HEK293 (cell line): ENCODE results near the gene C1orf115.

Experiments used
- CTCF ChIA-PET: fragments of 350-600 bp; formaldehyde crosslinking; extraction: SDS; loops from one replicate; lab custom pipeline; 2021; ENCODE audit warnings: antibody characterized with exemption; lab: Yijun Ruan, JAX
- POLR2A ChIA-PET: fragments of 300-600 bp; formaldehyde crosslinking; extraction: SDS; loops from one replicate; lab custom pipeline; 2020; ENCODE audit warnings: antibody characterized with exemption, inconsistent platforms; lab: Yijun Ruan, JAX
- H3K27ac ChIP-seq: fragments of 200-500 bp; sonication (Bioruptor generic); 2 replicates; pipeline ENCODE4 v1.5.1; 2014; ENCODE audit warnings: low read depth, low read length, control low read depth, inconsistent platforms; ENCODE audit errors: extremely low read depth
- H3K36me3 ChIP-seq, 2 experiments: fragments of 200-500 bp in 1 of 2; sonication (Bioruptor generic) in 1 of 2; 1 replicate in 1 of 2; 2 replicates in 1 of 2; pipeline ENCODE4 v1.5.1; 2014 to 2017; ENCODE audit warnings: inconsistent platforms in 2 of 2, low read length in 2 of 2; ENCODE audit not compliant: control insufficient read depth in 2 of 2, insufficient read depth in 1 of 2
- H3K4me1 ChIP-seq: fragments of 200-500 bp; sonication (Bioruptor generic); 2 replicates; pipeline ENCODE4 v1.5.1; 2014; ENCODE audit warnings: mild to moderate bottlenecking, low read length, inconsistent platforms; ENCODE audit not compliant: control insufficient read depth, insufficient read depth
- H3K4me3 ChIP-seq: 2 replicates; pipeline ENCODE4 v1.5.1; 2011; ENCODE audit warnings: low read depth, mild to moderate bottlenecking, control low read depth, low read length, moderate library complexity
- H3K9me3 ChIP-seq: fragments of 200-500 bp; sonication (Bioruptor generic); 2 replicates; pipeline ENCODE4 v1.5.1; 2014; ENCODE audit warnings: low read depth, low read length, inconsistent platforms; ENCODE audit not compliant: control insufficient read depth, insufficient read depth
- BCL11B ChIP-seq: fragments of 450-650 bp; formaldehyde crosslinking; IDR thresholded peaks from 2 replicates; pipeline ENCODE4 v1.5.1; 2016; ENCODE audit warnings: low read depth, missing biosample characterization, missing genetic modification characterization
- GFI1B ChIP-seq: fragments of 450-650 bp; formaldehyde crosslinking; IDR thresholded peaks from 2 replicates; pipeline ENCODE4 v1.5.1; 2016; ENCODE audit warnings: missing biosample characterization, missing genetic modification characterization
- GLI4 ChIP-seq: fragments of 450-650 bp; formaldehyde crosslinking; IDR thresholded peaks from 2 replicates; pipeline ENCODE4 v1.5.1; 2016; ENCODE audit warnings: missing biosample characterization, missing genetic modification characterization
- KLF10 ChIP-seq: fragments of 450-650 bp; IDR thresholded peaks from 2 replicates; pipeline ENCODE4 v1.5.1; 2018; ENCODE audit warnings: missing biosample characterization, mild to moderate bottlenecking, missing genetic modification characterization
- PRDM10 ChIP-seq: fragments of 450-650 bp; formaldehyde crosslinking; IDR thresholded peaks from 2 replicates; pipeline ENCODE4 v1.5.1; 2016; ENCODE audit warnings: missing biosample characterization, missing genetic modification characterization
- PRDM6 ChIP-seq: fragments of 450-650 bp; formaldehyde crosslinking; IDR thresholded peaks from 2 replicates; pipeline ENCODE4 v1.5.1; 2017; ENCODE audit warnings: missing biosample characterization, missing genetic modification characterization
- REPIN1 ChIP-seq: fragments of 450-650 bp; formaldehyde crosslinking; IDR thresholded peaks from 2 replicates; pipeline ENCODE4 v1.5.1; 2017; ENCODE audit warnings: missing biosample characterization, missing genetic modification characterization, low read depth
- SALL2 ChIP-seq: fragments of 450-650 bp; formaldehyde crosslinking; IDR thresholded peaks from 2 replicates; pipeline ENCODE4 v1.5.0; 2017; ENCODE audit warnings: missing biosample characterization, mild to moderate bottlenecking, missing genetic modification characterization, borderline replicate concordance
- ZBTB1 ChIP-seq: fragments of 450-650 bp; formaldehyde crosslinking; IDR thresholded peaks from 2 replicates; pipeline ENCODE4 v1.5.1; 2016; ENCODE audit warnings: missing biosample characterization, missing genetic modification characterization
- ZBTB44 ChIP-seq: fragments of 450-650 bp; IDR thresholded peaks from 2 replicates; pipeline ENCODE4 v1.5.1; 2018; ENCODE audit warnings: missing biosample characterization, mild to moderate bottlenecking, missing genetic modification characterization
- ZBTB7A ChIP-seq: fragments of 450-650 bp; formaldehyde crosslinking; IDR thresholded peaks from 2 replicates; pipeline ENCODE4 v1.5.1; 2016; ENCODE audit warnings: low read depth, missing biosample characterization, missing genetic modification characterization
- ZFP3 ChIP-seq: fragments of 450-650 bp; formaldehyde crosslinking; IDR thresholded peaks from 2 replicates; pipeline ENCODE4 v1.5.1; 2016; ENCODE audit warnings: low read depth, missing biosample characterization, missing genetic modification characterization
- ZNF157 ChIP-seq: fragments of 450-650 bp; formaldehyde crosslinking; IDR thresholded peaks from 2 replicates; pipeline ENCODE4 v1.5.1; 2016; ENCODE audit warnings: missing biosample characterization, missing genetic modification characterization
- ZNF18 ChIP-seq: fragments of 450-650 bp; formaldehyde crosslinking; IDR thresholded peaks from 2 replicates; pipeline ENCODE4 v1.5.1; 2016; ENCODE audit warnings: missing biosample characterization, missing genetic modification characterization
- ZNF184 ChIP-seq: fragments of 450-650 bp; IDR thresholded peaks from 2 replicates; pipeline ENCODE4 v1.5.1; 2018; ENCODE audit warnings: missing biosample characterization, mild to moderate bottlenecking, missing genetic modification characterization
- ZNF2 ChIP-seq: fragments of 450-650 bp; formaldehyde crosslinking; IDR thresholded peaks from 2 replicates; pipeline ENCODE4 v1.5.1; 2016; ENCODE audit warnings: missing biosample characterization, missing genetic modification characterization
- ZNF221 ChIP-seq: fragments of 450-650 bp; formaldehyde crosslinking; IDR thresholded peaks from 2 replicates; pipeline ENCODE4 v1.5.1; 2017; ENCODE audit warnings: missing biosample characterization, missing genetic modification characterization, borderline replicate concordance
- ZNF37A ChIP-seq: fragments of 450-650 bp; IDR thresholded peaks from 2 replicates; pipeline ENCODE4 v1.5.1; 2018; ENCODE audit warnings: missing biosample characterization, missing genetic modification characterization
- ZNF404 ChIP-seq: fragments of 450-650 bp; formaldehyde crosslinking; IDR thresholded peaks from 2 replicates; pipeline ENCODE4 v1.5.1; 2017; ENCODE audit warnings: missing biosample characterization, missing genetic modification characterization
- ZNF48 ChIP-seq: fragments of 450-650 bp; formaldehyde crosslinking; IDR thresholded peaks from 2 replicates; pipeline ENCODE4 v1.5.1; 2016; ENCODE audit warnings: missing biosample characterization, missing genetic modification characterization
- ZNF510 ChIP-seq: fragments of 450-650 bp; formaldehyde crosslinking; IDR thresholded peaks from 2 replicates; pipeline ENCODE4 v1.5.1; 2018; ENCODE audit warnings: mild to moderate bottlenecking, missing genetic modification characterization, missing biosample characterization; ENCODE audit not compliant: insufficient replicate concordance
- ZNF521 ChIP-seq: fragments of 450-650 bp; formaldehyde crosslinking; IDR thresholded peaks from 2 replicates; pipeline ENCODE4 v1.5.1; 2017; ENCODE audit warnings: missing biosample characterization, mild to moderate bottlenecking, missing genetic modification characterization
- ZNF571 ChIP-seq: fragments of 450-650 bp; formaldehyde crosslinking; IDR thresholded peaks from 2 replicates; pipeline ENCODE4 v1.5.0; 2017; ENCODE audit warnings: missing biosample characterization, missing genetic modification characterization
- ZNF664 ChIP-seq: fragments of 450-650 bp; formaldehyde crosslinking; IDR thresholded peaks from 2 replicates; pipeline ENCODE4 v1.5.1; 2016; ENCODE audit warnings: missing biosample characterization, missing genetic modification characterization
- ZNF701 ChIP-seq: fragments of 450-650 bp; formaldehyde crosslinking; IDR thresholded peaks from 2 replicates; pipeline ENCODE4 v1.5.1; 2016; ENCODE audit warnings: missing biosample characterization, missing genetic modification characterization
- ZNF785 ChIP-seq: fragments of 450-650 bp; formaldehyde crosslinking; IDR thresholded peaks from 2 replicates; pipeline ENCODE4 v1.5.1; 2016; ENCODE audit warnings: missing biosample characterization, missing genetic modification characterization
- ZSCAN23 ChIP-seq: fragments of 450-650 bp; formaldehyde crosslinking; IDR thresholded peaks from 2 replicates; pipeline ENCODE4 v1.5.1; 2016; ENCODE audit warnings: missing biosample characterization, missing genetic modification characterization

Gene C1orf115

GRCh38 chr1:220703305-220703704 is 13.1 kb downstream of the C1orf115 start:
- Histone ChIP-seq H3K4me1 (no peaks in the 10 kb centered on the region), H3K4me3 (no peak overlapping the region), H3K27ac (no peak overlapping the region), H3K36me3 (no peaks in the 10 kb centered on the region), H3K9me3 (no peaks in the 10 kb centered on the region)
- peak; percentile 43; the same call in 1 of the 2 replicates for TF ChIP-seq PRDM10 (tag by site-specific recombination)
- TF ChIP-seq PRDM6 = no peak
- ChIA-PET POLR2A (no interaction called here), CTCF (interaction anchor here (0.6 to 1.8 kb wide), 2 partner anchors 30 to 962 kb away, joined by 3 to 7 read pairs; no protein-coding TSS in a partner anchor)

GRCh38 chr1:220705782-220706181 is 15.6 kb downstream of the C1orf115 start:
- Histone ChIP-seq H3K9me3 (no peaks in the 10 kb centered on the region), H3K27ac (no peak overlapping the region)
- POLR2A ChIA-PET = no interaction called here

GRCh38 chr1:220706480-220706879 is 16.3 kb downstream of the C1orf115 start:
- Histone ChIP-seq H3K27ac (no peak overlapping the region), H3K9me3 (no peaks in the 10 kb centered on the region), H3K4me1 (no peaks in the 10 kb centered on the region), H3K4me3 (no peak overlapping the region), H3K36me3 (no peaks in the 10 kb centered on the region)
- ChIA-PET POLR2A (no interaction called here), CTCF (interaction anchor here (1.2 kb wide), 1 partner anchor 27 kb away, joined by 5 read pairs; no protein-coding TSS in a partner anchor)
- no peak for TF ChIP-seq ZNF521 (tag by site-specific recombination)
- TF ChIP-seq ZFP3 (tag by site-specific recombination) = no peak
- TF ChIP-seq ZNF2 = no peak
- no peak for TF ChIP-seq ZNF184 (tag by site-specific recombination)
- no peak for TF ChIP-seq ZNF404 (tag by site-specific recombination)
- TF ChIP-seq ZNF785 (tag by site-specific recombination) = no peak
- TF ChIP-seq ZNF701 (tag by site-specific recombination) = no peak
- no peak for TF ChIP-seq REPIN1
- TF ChIP-seq ZNF510 = no peak
- no peak for TF ChIP-seq ZNF664
- no peak for TF ChIP-seq ZSCAN23 (tag by site-specific recombination)
- TF ChIP-seq ZBTB7A (tag by site-specific recombination) = no peak
- no peak for TF ChIP-seq ZNF157 (tag by site-specific recombination)
- TF ChIP-seq ZBTB1 = no peak
- no peak for TF ChIP-seq SALL2 (tag by site-specific recombination)
- TF ChIP-seq KLF10 = no peak
- no peak for TF ChIP-seq ZNF18 (tag by site-specific recombination)

More at GRCh38 chr1:220705782-220706181, 15.6 kb downstream of the C1orf115 start:
- TF ChIP-seq ZNF48 (tag by site-specific recombination) = no peak
- no peak for TF ChIP-seq GFI1B (tag by site-specific recombination)
- no peak for TF ChIP-seq SALL2 (tag by site-specific recombination)
- no peak for TF ChIP-seq ZNF571 (tag by site-specific recombination)
- no peak for TF ChIP-seq ZNF221 (tag by site-specific recombination)
- no peak for TF ChIP-seq BCL11B (tag by site-specific recombination)
- TF ChIP-seq GLI4 = no peak
- TF ChIP-seq ZBTB44 (tag by site-specific recombination) = no peak
- TF ChIP-seq ZNF37A (tag by site-specific recombination) = no peak
- CTCF ChIA-PET = interaction anchor here (0.5 to 1.2 kb wide), 2 partner anchors 27 to 372 kb away, joined by 3 to 5 read pairs; no protein-coding TSS in a partner anchor
- H3K36me3 ChIP-seq = no peaks in the 10 kb centered on the region
- no peak overlapping the region for H3K4me3 ChIP-seq
- H3K4me1 ChIP-seq = no peaks in the 10 kb centered on the region
